PC-3 (cell line): ENCODE measurements around the gene FMNL2. TPM values are rescaled to one million over a fixed set of nuclear protein-coding genes. Genes with fewer than 3 reads are reported as not detected.

ENCODE experiments used
- ATAC-seq: fragments of 200-7000 bp; cut with Tn5 transposase; 2 replicates; pipeline ENCODE4 v1.9.1; 2020; ENCODE audit warnings: mild to moderate bottlenecking, moderate library complexity
- BruUV-seq: library from RNA; stranded (reverse); fragments of 400-500 nt; replicated peaks from 2 replicates; lab custom pipeline; 2021; lab: Mats Ljungman, UMichigan
- CTCF ChIA-PET: fragments of 300-600 bp; sonication (Branson Sonifier 250); formaldehyde crosslinking; loops from one replicate; lab custom pipeline; 2022; ENCODE audit warnings: antibody characterized with exemption; lab: Charles Lee
- POLR2A ChIA-PET: fragments of 300-600 bp; sonication (Branson Sonifier 250); formaldehyde crosslinking; loops from one replicate; lab custom pipeline; 2022; ENCODE audit warnings: antibody characterized with exemption; ENCODE audit not compliant: unreplicated experiment; lab: Charles Lee
- DNase-seq: peaks from one replicate; pipeline ENCODE4 v3.0.0-alpha.2; 2015
- H2AFZ ChIP-seq: fragments of 300-600 bp; sonication (generic); 2 replicates; pipeline ENCODE4 v1.6.0; 2016; ENCODE audit warnings: antibody characterized with exemption, low read length
- H3F3A ChIP-seq: fragments of 300-600 bp; sonication (generic); one replicate; pipeline ENCODE4 v1.6.0; 2017; ENCODE audit warnings: antibody characterized with exemption, low read length, control low read depth, mild to moderate bottlenecking; ENCODE audit not compliant: unreplicated experiment
- H3K27ac ChIP-seq: fragments of 300-600 bp; sonication (generic); 2 replicates; pipeline ENCODE4 v1.5.1; 2016; ENCODE audit warnings: mild to moderate bottlenecking, low read length
- H3K27me3 ChIP-seq: fragments of 300-600 bp; sonication (generic); 2 replicates; pipeline ENCODE4 v1.6.1; 2016; ENCODE audit warnings: low read length, mixed read lengths
- H3K36me3 ChIP-seq: fragments of 300-600 bp; sonication (generic); 2 replicates; pipeline ENCODE4 v1.6.1; 2016; ENCODE audit warnings: low read depth, mixed run types, low read length, mixed read lengths
- H3K4me1 ChIP-seq: fragments of 300-600 bp; sonication (generic); 2 replicates; pipeline ENCODE4 v1.5.1; 2016; ENCODE audit warnings: low read length; ENCODE audit not compliant: insufficient read depth
- H3K4me2 ChIP-seq: fragments of 300-600 bp; sonication (generic); 2 replicates; pipeline ENCODE4 v1.6.0; 2016; ENCODE audit warnings: low read length
- H3K4me3 ChIP-seq: fragments of 300-600 bp; sonication (generic); 2 replicates; pipeline ENCODE4 v1.5.1; 2016; ENCODE audit warnings: mild to moderate bottlenecking, low read length, mixed read lengths
- H3K79me2 ChIP-seq: fragments of 300-600 bp; sonication (generic); 2 replicates; pipeline ENCODE4 v1.6.1; 2017; ENCODE audit warnings: low read length, mixed read lengths
- H3K9ac ChIP-seq: fragments of 300-600 bp; sonication (generic); 2 replicates; pipeline ENCODE4 v1.6.0; 2016; ENCODE audit warnings: mild to moderate bottlenecking, low read length
- H3K9me2 ChIP-seq: fragments of 300-600 bp; sonication (generic); replicated peaks from 2 replicates; pipeline ENCODE4 v1.6.1; 2016; ENCODE audit warnings: mixed run types, low read length, mixed read lengths
- H3K9me3 ChIP-seq: fragments of 300-600 bp; sonication (generic); 2 replicates; pipeline ENCODE4 v1.6.1; 2016; ENCODE audit warnings: low read length, mixed read lengths
- H4K20me1 ChIP-seq: fragments of 300-600 bp; sonication (generic); 2 replicates; pipeline ENCODE4 v1.6.1; 2016; ENCODE audit warnings: low read length, mixed read lengths
- EZH2 ChIP-seq: fragments of 300-600 bp; sonication (generic); IDR thresholded peaks from one replicate; pipeline ENCODE4 v1.6.1; 2017; ENCODE audit warnings: antibody characterized with exemption, mild to moderate bottlenecking, low read length; ENCODE audit not compliant: unreplicated experiment
- EZH2phosphoT487 ChIP-seq: fragments of 300-600 bp; sonication (generic); IDR thresholded peaks from 2 replicates; pipeline ENCODE4 v1.6.1; 2018; ENCODE audit warnings: mild to moderate bottlenecking, antibody characterized with exemption, low read length, borderline replicate concordance
- intact Hi-C: fragments of 100-400 bp; cut with micrococcal nuclease; formaldehyde crosslinking; loops from 2 replicates; pipeline ENCODE4 v1.9.0; 2023
- total RNA-seq: library from RNA; depleted of rRNA; stranded (reverse); fragments of >200 nt; gene quantifications from 2 replicates; pipeline ENCODE4 v1.2.3, GENCODE V29; 2014
- TF ChIP-seq, protein P1 (sequence below): fragments of 300-600 bp; sonication (generic); conservative IDR thresholded peaks from 2 replicates; pipeline ENCODE4 v1.5.1; 2017; ENCODE audit warnings: antibody characterized with exemption, low read depth, mild to moderate bottlenecking, low read length

FMNL2 gene
- total RNA-seq, 1 experiment from 2014 or later = 15.8 TPM

DNA sequence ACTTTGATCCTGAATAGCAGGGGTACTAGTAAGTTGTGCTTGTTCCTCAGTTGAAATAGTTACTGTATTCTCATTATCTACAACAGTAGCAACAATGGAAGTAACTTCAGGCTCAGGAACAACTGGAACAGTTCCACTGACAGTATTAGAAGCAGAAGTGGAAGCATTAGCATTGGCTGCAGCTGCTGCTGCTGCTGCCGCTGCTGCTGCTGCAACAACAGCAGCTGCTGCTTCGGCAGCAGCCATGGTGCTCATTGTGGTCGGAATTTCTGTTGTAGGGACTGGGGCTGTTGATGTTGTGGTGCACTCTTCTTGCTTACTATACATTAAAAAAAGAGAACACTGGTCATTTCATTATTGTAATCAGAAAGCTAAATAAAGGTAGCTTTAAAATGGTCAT lies 341.5 kb downstream of the FMNL2 start:
- no peaks in the 10 kb centered on the region for H3K9me3 ChIP-seq
- intact Hi-C loops = no loop called here
- TF ChIP-seq EZH2phosphoT487 (no peak), EZH2 (no peak)
- TF ChIP-seq, protein P1, sequence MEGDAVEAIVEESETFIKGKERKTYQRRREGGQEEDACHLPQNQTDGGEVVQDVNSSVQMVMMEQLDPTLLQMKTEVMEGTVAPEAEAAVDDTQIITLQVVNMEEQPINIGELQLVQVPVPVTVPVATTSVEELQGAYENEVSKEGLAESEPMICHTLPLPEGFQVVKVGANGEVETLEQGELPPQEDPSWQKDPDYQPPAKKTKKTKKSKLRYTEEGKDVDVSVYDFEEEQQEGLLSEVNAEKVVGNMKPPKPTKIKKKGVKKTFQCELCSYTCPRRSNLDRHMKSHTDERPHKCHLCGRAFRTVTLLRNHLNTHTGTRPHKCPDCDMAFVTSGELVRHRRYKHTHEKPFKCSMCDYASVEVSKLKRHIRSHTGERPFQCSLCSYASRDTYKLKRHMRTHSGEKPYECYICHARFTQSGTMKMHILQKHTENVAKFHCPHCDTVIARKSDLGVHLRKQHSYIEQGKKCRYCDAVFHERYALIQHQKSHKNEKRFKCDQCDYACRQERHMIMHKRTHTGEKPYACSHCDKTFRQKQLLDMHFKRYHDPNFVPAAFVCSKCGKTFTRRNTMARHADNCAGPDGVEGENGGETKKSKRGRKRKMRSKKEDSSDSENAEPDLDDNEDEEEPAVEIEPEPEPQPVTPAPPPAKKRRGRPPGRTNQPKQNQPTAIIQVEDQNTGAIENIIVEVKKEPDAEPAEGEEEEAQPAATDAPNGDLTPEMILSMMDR = no peak
- H3K27ac ChIP-seq = no peak overlapping the region
- H3K27me3 ChIP-seq = no peaks in the 10 kb centered on the region
- no peak overlapping the region for H3K4me3 ChIP-seq
- H3F3A ChIP-seq = no peaks in the 10 kb centered on the region
- no peak overlapping the region for H3K9ac ChIP-seq
- no peak overlapping the region for H2AFZ ChIP-seq
- DNase-seq = no peak
- H3K4me1 ChIP-seq = no peaks in the 10 kb centered on the region
- H3K4me2 ChIP-seq = no peak overlapping the region
- H4K20me1 ChIP-seq = 0 out of 2 replicates have a peak, but pooled peaks cover 7% of the 10 kb centered on the region
- ATAC-seq = no peak
- H3K79me2 ChIP-seq = no peaks in the 10 kb centered on the region
- H3K9me2 ChIP-seq = no peaks in the 10 kb centered on the region
- ChIA-PET POLR2A (no interaction called here), CTCF (no interaction called here)
- BruUV-seq = no TSS peak
- H3K36me3 ChIP-seq = peaks cover 91% of the 10 kb centered on the region

DNA sequence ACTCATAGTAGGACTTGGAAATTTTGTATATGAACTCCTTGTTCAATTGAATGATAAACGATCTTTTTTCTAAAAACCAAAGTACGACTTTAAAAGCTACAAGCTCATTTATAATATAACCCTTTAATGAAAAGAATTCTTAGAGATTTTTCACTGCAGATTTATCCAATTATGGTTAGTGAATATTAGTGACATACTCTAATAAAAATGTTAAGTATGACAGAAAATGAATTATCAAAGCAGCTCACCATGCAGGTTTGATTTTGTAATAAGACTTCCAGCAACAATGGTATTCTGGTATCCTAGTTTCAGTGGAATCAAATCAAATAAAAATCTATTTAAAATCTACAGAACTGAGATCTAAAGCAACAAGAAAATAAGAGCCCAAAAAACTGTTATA lies 343.8 kb downstream of the FMNL2 start:
- Histone ChIP-seq H3F3A (no peaks in the 10 kb centered on the region), H3K36me3 (peaks cover 82% of the 10 kb centered on the region), H3K4me1 (no peaks in the 10 kb centered on the region), H2AFZ (no peak overlapping the region), H3K27ac (no peak overlapping the region), H3K9me3 (no peaks in the 10 kb centered on the region), H4K20me1 (0 out of 2 replicates have a peak, but pooled peaks cover 17% of the 10 kb centered on the region), H3K4me3 (no peak overlapping the region), H3K79me2 (peaks cover 14% of the 10 kb centered on the region), H3K9ac (no peak overlapping the region), H3K27me3 (no peaks in the 10 kb centered on the region), H3K4me2 (no peak overlapping the region), H3K9me2 (no peaks in the 10 kb centered on the region)
- no peak for TF ChIP-seq EZH2
- TF ChIP-seq, protein P1 = no peak
- no peak for TF ChIP-seq EZH2phosphoT487
- ChIA-PET CTCF (no interaction called here), POLR2A (no interaction called here)
- ATAC-seq (no peak), DNase-seq (no peak)
- BruUV-seq = no TSS peak
- intact Hi-C loops = no loop called here

DNA sequence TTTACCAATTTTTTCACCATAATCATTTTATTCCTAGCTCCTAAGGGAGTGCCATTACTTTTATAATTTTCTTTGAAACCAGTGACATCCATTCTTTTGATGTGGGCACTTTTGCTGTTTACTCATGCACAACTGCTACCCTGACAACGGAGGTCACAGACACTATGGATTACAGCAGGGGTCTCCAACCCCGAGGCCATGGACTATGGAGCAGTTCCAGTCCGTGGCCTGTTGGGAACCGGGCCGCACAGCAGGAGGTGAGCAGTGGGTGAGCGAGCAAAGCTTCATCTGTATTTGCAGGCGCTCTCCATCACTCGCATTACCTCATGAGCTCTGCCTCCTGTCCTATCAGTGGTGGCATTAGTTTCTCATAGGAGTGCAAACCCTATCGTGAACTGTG lies 347.7 kb downstream of the FMNL2 start:
- no TSS peak for BruUV-seq

More for the DNA sequence above, 347.7 kb downstream of the FMNL2 start:
- Histone ChIP-seq H2AFZ (no peak overlapping the region), H4K20me1 (0 out of 2 replicates have a peak, but pooled peaks cover 22% of the 10 kb centered on the region), H3F3A (no peaks in the 10 kb centered on the region), H3K36me3 (peaks cover 44% of the 10 kb centered on the region), H3K79me2 (peaks cover 50% of the 10 kb centered on the region), H3K27ac (no peak overlapping the region), H3K4me1 (no peaks in the 10 kb centered on the region), H3K27me3 (no peaks in the 10 kb centered on the region), H3K9ac (no peak overlapping the region), H3K9me2 (no peaks in the 10 kb centered on the region), H3K4me3 (no peak overlapping the region), H3K4me2 (no peak overlapping the region), H3K9me3 (no peaks in the 10 kb centered on the region)
- TF ChIP-seq, protein P1 = no peak
- no peak for TF ChIP-seq EZH2
- TF ChIP-seq EZH2phosphoT487 = no peak
- CTCF ChIA-PET = no interaction called here
- DNase-seq = no peak
- POLR2A ChIA-PET = no interaction called here
- intact Hi-C loops = no loop called here
- ATAC-seq = no peak
